Measurements from ENCODE around the gene MAPK8.
A peak's percentile ranks its signal among the peaks of the same experiment; 100 is the strongest.

Gene MAPK8

GRCh38 chr10:48437546-48437945 lies 131.1 kb downstream of the MAPK8 start:
- Histone ChIP-seq H3K4me3 (replicated peaks; ENCODE audit: insufficient read depth, low read length) (no peak overlapping the region), H3K27me3 (ENCODE audit: insufficient read depth, poor library complexity, severe bottlenecking) (no peaks in the 10 kb centered on the region), H3K27ac (replicated peaks) (no peak overlapping the region)
- no peak for DNase-seq (ENCODE audit: low read depth in 1 of 2, low spot score in 1 of 2)
- TF ChIP-seq POLR2AphosphoS5 (IDR thresholded peaks at IDR 0.05; ENCODE audit: low read depth) (no peak), REST (IDR thresholded peaks at IDR 0.05; ENCODE audit: insufficient replicate concordance, low read depth) (no peak), SPI1 (IDR thresholded peaks at IDR 0.05; ENCODE audit: borderline replicate concordance, low read depth) (no peak), GABPA (IDR thresholded peaks at IDR 0.05; ENCODE audit: low read depth) (no peak), CTCF (IDR thresholded peaks at IDR 0.05; ENCODE audit: insufficient read depth, low read length) (no peak)

- no peak for TF ChIP-seq GABPA (IDR thresholded peaks at IDR 0.05; ENCODE audit: low read depth)
- no peak for TF ChIP-seq REST (IDR thresholded peaks at IDR 0.05; ENCODE audit: insufficient replicate concordance, low read depth)
- TF ChIP-seq POLR2AphosphoS5 (IDR thresholded peaks at IDR 0.05; ENCODE audit: low read depth): no peak
- no peak for TF ChIP-seq SPI1 (IDR thresholded peaks at IDR 0.05; ENCODE audit: borderline replicate concordance, low read depth)
- no peak for TF ChIP-seq CTCF (IDR thresholded peaks at IDR 0.05; ENCODE audit: insufficient read depth, low read length)
- Histone ChIP-seq H3K27ac (replicated peaks) (no peak overlapping the region), H3K27me3 (ENCODE audit: insufficient read depth, poor library complexity, severe bottlenecking) (no peaks in the 10 kb centered on the region), H3K4me3 (replicated peaks; ENCODE audit: insufficient read depth, low read length) (no peak overlapping the region)
- no peak for DNase-seq (ENCODE audit: low read depth in 1 of 2, low spot score in 1 of 2)
Observed at GRCh38 chr10:48439031-48439430, 132.6 kb downstream of the MAPK8 start.

DNA sequence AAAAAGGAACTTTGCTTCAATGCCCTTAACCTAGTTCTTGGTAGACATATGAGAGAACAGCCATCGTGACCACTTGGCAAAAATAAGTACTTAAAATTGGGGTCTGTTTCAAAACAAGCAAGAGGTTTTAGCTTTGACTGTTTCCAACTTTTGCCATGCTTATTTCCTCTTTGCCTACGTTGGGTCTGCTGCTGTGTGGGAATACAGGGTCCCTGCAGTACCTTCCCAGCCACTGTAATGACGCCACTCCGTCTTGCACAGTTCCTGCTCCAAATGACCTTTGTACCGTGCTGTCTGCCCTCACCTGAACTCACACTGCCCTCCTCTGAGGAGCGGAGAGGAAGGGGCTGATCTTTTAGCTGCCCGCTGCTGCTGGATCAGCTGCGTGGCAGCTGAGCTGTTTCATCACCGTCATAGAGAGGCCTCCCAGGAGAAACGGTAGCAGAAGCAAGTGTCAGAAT lies 133.1 kb downstream of the MAPK8 start:
- Histone ChIP-seq H3K27ac (replicated peaks) (no peak overlapping the region), H3K4me3 (replicated peaks; ENCODE audit: insufficient read depth, low read length) (no peak overlapping the region), H3K27me3 (ENCODE audit: insufficient read depth, poor library complexity, severe bottlenecking) (no peaks in the 10 kb centered on the region)
- peak in 1 of 2 experiments; percentile 21 for DNase-seq (ENCODE audit: low read depth in 1 of 2, low spot score in 1 of 2)
- TF ChIP-seq SPI1 (IDR thresholded peaks at IDR 0.05; ENCODE audit: borderline replicate concordance, low read depth) (no peak), GABPA (IDR thresholded peaks at IDR 0.05; ENCODE audit: low read depth) (no peak)

DNA sequence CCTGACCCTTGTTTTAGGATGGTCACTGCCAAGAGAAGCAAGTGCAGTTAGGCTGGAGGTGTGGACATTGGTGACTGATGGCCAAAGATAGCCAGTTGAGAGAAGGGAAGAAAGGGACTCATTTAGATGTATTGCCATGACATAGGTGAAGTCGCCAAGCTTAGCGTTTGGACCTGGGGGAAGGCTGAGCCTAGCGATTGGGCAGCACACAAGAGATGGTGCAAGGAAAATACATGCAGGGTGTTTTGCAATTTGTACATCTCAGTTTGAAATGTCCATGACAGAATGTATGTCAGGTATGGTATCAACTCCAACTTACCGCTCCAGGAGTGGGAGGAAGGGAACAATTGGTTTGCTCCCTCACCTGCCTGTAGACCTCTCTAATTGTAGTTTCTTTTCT lies 134.3 kb downstream of the MAPK8 start:
- no peak overlapping the region for H3K4me3 ChIP-seq (replicated peaks; ENCODE audit: insufficient read depth, low read length)
- H3K27me3 ChIP-seq (ENCODE audit: insufficient read depth, poor library complexity, severe bottlenecking): no peaks in the 10 kb centered on the region
- no peak overlapping the region for H3K27ac ChIP-seq (replicated peaks)
- TF ChIP-seq GABPA (IDR thresholded peaks at IDR 0.05; ENCODE audit: low read depth) (no peak), POLR2AphosphoS5 (IDR thresholded peaks at IDR 0.05; ENCODE audit: low read depth) (no peak), CTCF (IDR thresholded peaks at IDR 0.05; ENCODE audit: insufficient read depth, low read length) (no peak), REST (IDR thresholded peaks at IDR 0.05; ENCODE audit: insufficient replicate concordance, low read depth) (no peak), SPI1 (IDR thresholded peaks at IDR 0.05; ENCODE audit: borderline replicate concordance, low read depth) (no peak)
- DNase-seq (ENCODE audit: low read depth in 1 of 2, low spot score in 1 of 2): no peak
